Esophagus muscularis mucosa (tissue), 4 donors: Measurements from ENCODE around the gene HS3ST6.

Experiments used
- EP300 ChIP-seq: sonication (generic); formaldehyde crosslinking; IDR thresholded peaks from one replicate; pipeline ENCODE4 v1.6.1; 2017; ENCODE audit warnings: antibody characterized with exemption
- POLR2A ChIP-seq: fragments of 450-650 bp; IDR thresholded peaks from one replicate; pipeline ENCODE4 v1.6.1; 2017; ENCODE audit warnings: antibody characterized with exemption, moderate library complexity, mild to moderate bottlenecking, low read depth
- TF ChIP-seq, protein P1 (sequence below), 3 experiments: fragments of 200-600 bp in 2 of 3; fragments of 450-650 bp in 1 of 3; sonication (generic) in 2 of 3; IDR thresholded peaks; one replicate each; pipeline ENCODE4 v1.5.1; 2017 to 2019; ENCODE audit warnings: antibody characterized with exemption in 3 of 3, mild to moderate bottlenecking in 2 of 3, moderate library complexity in 1 of 3

DNA sequence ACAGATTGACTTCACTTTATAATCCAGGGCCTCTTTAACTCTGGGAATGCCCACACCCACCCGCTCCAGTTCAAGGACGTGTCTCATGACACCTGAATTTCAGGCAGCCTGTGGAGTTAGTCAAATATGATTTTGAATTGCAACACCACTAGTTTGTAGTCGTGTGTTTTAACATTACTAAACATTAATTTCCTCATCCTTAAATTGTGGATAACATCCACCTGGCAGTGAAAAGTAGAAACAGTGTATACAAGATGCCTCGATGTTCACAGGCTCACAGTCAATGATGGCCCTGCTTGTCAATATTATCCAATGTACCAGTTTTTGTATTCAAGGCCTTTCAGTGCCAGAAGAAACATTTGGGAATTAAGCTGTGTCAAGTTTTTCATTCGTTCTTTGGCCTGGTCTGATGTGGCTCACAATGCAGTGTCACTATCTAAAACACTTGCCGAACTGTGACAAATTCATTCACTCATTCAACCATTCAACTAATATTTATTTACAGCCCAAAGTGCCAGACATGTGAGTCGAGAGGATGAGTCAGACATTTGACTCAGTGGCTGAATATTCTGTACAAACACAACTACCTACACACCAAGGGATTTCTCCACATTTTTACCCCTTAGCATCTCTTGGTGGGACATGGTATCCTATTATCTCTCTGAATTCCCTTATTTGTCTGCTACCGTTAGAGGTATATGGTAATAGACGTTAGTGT lies 47.7 kb downstream of the HS3ST6 start:
- TF ChIP-seq POLR2A (no peak), EP300 (no peak)
- TF ChIP-seq, protein P1, sequence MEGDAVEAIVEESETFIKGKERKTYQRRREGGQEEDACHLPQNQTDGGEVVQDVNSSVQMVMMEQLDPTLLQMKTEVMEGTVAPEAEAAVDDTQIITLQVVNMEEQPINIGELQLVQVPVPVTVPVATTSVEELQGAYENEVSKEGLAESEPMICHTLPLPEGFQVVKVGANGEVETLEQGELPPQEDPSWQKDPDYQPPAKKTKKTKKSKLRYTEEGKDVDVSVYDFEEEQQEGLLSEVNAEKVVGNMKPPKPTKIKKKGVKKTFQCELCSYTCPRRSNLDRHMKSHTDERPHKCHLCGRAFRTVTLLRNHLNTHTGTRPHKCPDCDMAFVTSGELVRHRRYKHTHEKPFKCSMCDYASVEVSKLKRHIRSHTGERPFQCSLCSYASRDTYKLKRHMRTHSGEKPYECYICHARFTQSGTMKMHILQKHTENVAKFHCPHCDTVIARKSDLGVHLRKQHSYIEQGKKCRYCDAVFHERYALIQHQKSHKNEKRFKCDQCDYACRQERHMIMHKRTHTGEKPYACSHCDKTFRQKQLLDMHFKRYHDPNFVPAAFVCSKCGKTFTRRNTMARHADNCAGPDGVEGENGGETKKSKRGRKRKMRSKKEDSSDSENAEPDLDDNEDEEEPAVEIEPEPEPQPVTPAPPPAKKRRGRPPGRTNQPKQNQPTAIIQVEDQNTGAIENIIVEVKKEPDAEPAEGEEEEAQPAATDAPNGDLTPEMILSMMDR (IDR thresholded peaks at IDR 0.05), result no peak
